Adrenal gland (tissue), 5 donors: ENCODE measurements around the gene RPL36AL.

Experiments used
- POLR2A ChIP-seq, 2 donors: fragments of 450-650 bp; IDR thresholded peaks; one replicate each; pipeline ENCODE4 v1.6.1; 2017; ENCODE audit warnings: antibody characterized with exemption in 2 of 2, mild to moderate bottlenecking in 2 of 2, moderate library complexity in 1 of 2
- TF ChIP-seq, protein P1 (sequence below), 6 experiments: fragments of 450-650 bp in 4 of 6; fragments of 200-600 bp in 2 of 6; sonication (generic) in 1 of 6; IDR thresholded peaks; 1 replicate in 5 of 6; 2 replicates in 1 of 6; pipeline versions ENCODE4 v1.5.1 to v1.8.0; 2016 to 2021; ENCODE audit warnings: antibody characterized with exemption in 6 of 6, mild to moderate bottlenecking in 2 of 6, moderate library complexity in 1 of 6
- donor health status: DM: no; HTN: no; CAD: no.

DNA sequence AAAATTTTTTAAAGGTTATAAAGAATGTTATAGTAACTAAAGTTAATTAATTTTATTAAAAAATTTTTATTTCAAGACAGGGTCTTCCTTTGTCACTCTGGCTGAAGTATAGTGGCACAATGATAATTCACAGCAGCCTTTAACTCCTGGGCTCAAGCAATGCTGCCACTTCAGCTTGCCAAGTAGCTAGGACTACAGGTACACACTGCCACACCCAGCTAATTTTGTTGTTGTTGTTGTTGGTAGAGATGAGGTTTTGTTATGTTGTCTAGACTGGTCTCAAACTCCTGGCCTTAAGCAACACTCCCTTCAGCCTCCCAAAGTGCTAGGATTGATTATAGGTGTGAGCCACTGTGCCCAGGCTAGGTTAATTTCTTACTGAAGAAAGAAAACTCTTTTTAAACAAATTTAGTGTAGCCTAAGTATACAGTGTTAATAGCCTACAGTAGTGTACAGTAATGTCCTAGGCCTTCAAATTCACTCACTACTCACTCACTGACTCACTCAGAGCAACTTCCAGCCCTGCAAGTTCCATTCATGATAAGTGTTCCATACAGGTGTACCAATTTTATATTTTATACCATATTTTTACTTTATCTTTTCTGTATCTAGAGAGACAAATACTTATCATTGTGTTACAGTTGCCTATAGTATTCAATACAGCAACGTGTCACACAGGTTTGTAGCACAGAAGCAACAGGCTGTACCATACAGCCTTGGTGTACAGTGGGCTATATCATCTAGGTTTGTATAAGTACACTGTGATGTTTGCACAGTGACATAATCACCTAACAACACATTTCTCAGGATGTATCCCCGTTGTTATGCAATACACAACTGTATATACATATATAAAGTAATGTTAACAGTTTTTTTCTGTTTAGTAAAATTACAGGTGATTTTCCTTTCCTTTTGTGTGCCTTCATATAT is 39.4 kb upstream of the RPL36AL start:
- TF ChIP-seq, protein P1, sequence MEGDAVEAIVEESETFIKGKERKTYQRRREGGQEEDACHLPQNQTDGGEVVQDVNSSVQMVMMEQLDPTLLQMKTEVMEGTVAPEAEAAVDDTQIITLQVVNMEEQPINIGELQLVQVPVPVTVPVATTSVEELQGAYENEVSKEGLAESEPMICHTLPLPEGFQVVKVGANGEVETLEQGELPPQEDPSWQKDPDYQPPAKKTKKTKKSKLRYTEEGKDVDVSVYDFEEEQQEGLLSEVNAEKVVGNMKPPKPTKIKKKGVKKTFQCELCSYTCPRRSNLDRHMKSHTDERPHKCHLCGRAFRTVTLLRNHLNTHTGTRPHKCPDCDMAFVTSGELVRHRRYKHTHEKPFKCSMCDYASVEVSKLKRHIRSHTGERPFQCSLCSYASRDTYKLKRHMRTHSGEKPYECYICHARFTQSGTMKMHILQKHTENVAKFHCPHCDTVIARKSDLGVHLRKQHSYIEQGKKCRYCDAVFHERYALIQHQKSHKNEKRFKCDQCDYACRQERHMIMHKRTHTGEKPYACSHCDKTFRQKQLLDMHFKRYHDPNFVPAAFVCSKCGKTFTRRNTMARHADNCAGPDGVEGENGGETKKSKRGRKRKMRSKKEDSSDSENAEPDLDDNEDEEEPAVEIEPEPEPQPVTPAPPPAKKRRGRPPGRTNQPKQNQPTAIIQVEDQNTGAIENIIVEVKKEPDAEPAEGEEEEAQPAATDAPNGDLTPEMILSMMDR (IDR thresholded peaks at IDR 0.05) = no peak
- TF ChIP-seq POLR2A (IDR thresholded peaks at IDR 0.05) = no peak
